ENCODE measurements around the gene YPEL2. TPM values are rescaled to one million over a fixed set of nuclear protein-coding genes. Genes with fewer than 3 reads are reported as not detected.
"Not testable (repeated sequence)": the region's sequence is repeated elsewhere in the genome, so short reads cannot be mapped to it uniquely, and the experiment has no call there.

Gene YPEL2, protein sequence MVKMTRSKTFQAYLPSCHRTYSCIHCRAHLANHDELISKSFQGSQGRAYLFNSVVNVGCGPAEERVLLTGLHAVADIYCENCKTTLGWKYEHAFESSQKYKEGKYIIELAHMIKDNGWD
- total RNA-seq (2014; rRNA removed; shearing (Covaris generic)): 1.5 and 1.9 TPM in 2 replicates

DNA sequence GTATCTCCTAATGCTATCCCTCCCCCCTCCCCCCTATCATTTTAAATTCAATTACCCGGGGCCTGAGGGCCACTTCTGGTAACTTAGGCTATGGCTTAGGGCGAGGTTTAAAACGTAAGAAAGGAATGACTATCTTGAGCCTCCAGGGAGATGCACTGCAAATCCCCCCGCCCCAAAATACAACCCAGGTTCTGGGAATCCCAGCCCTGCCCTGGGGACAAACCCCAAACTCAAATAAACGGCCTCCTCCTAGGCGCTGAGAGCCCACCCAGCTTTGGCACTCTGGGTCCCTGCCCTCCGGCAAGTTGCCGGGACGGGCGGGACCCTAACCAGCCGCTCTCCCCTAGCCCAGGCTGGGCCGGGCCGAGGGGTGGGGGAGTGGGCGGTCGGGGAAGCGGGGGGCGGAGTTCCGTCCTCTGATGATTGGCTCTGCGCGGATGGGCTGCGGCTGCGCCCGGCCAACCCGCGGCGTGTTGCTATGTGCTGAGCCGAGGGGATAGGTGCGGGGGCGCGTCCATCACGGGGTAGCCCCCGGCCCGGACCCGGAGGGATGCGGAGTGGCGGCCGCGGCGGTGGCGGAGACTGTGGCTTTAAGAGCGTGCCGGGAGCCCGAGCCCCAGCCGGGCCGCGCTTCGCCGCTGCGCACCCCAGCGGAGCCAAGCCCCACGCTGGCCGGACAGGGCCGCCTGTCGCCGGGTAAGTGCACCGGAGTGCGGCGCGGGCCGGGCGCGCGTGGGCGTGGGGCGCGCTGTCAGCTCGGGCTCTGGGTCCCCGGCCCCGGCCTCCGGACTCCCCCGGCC is at the start of gene YPEL2:
Gene YPEL2, plus strand, starts transcription at position 527 of the 800 bp plus-strand sequence. CDS start 21,755 bp downstream, outside the sequence.
- DNase-seq (ENCODE audit: low read depth): peak; percentile 89

DNA sequence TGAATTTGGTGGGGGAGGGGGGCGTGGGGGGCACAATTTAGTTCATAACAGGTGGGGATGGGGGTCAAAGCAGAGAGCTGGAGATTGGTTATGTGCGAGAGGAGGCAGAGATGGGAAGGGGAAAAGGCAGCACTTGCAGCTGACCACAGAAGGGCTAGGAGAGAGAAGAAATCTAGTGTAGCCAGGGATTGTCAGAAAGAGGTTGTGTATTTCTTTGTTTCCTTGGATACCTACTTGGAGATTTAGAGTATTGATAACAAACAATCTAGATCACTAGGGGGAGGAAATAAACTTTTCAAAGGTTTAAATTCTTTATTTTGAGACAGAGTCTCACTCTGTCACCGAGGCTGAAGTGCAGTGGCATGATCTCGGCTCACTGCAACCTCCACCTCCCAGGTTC is 47.1 kb upstream of the YPEL2 start:
- DNase-seq (ENCODE audit: low read depth): no peak

DNA sequence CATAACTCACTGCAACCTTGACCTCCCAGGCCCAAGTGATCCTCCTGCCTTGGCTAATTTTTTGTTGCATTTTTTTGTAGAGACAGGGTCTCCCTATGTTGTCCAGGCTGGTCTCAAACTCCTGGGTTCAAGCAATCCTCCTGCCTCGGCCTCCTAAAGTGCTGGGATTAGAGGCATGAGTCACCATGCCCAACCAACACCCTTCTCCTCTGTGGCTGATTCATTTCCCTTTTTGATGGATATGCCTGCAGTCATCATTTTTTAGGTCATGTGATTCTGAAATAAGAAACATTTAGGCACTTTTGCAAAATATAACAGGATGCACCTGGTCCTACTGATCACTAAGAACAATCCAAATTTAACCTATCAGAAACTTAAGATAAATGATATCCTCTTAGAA is 44.0 kb upstream of the YPEL2 start:
- peak; percentile 23 for DNase-seq (ENCODE audit: low read depth)

DNA sequence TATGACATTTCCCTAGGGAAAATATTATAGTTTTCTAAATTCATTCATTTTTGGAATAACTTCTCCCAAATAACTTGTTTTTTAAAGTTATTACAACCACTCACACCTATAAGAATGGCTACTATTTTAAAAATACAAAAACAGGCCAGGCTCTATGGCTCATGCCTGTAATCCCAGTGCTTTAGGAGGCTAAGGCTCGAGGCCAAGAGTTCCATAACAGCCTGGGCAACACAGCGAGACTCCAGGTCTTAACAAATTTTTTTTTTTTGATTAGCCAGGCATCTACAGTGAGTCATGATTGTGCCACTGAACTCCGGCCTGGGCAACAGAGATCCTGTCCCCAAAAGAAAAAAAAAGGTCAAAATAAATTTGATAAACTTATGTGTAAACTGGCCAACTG is 43.6 kb upstream of the YPEL2 start:
- DNase-seq (ENCODE audit: low read depth): no peak

DNA sequence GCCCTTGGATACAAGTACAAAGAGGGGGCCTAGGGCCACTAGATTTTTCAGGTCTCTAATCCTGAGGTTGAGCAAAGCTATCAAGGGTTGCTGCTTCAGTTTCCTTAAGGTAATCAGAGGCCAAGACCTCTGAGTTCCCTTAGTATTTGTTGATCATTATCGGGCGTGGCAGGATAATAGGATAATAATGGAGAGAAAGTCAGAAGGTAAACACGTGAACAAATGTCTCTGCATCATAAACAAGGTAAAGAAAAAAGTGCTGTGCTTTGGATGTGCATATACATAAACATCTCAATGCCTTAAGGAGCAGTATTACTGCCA is 41.5 kb upstream of the YPEL2 start:
- no peak for DNase-seq (ENCODE audit: low read depth)

DNA sequence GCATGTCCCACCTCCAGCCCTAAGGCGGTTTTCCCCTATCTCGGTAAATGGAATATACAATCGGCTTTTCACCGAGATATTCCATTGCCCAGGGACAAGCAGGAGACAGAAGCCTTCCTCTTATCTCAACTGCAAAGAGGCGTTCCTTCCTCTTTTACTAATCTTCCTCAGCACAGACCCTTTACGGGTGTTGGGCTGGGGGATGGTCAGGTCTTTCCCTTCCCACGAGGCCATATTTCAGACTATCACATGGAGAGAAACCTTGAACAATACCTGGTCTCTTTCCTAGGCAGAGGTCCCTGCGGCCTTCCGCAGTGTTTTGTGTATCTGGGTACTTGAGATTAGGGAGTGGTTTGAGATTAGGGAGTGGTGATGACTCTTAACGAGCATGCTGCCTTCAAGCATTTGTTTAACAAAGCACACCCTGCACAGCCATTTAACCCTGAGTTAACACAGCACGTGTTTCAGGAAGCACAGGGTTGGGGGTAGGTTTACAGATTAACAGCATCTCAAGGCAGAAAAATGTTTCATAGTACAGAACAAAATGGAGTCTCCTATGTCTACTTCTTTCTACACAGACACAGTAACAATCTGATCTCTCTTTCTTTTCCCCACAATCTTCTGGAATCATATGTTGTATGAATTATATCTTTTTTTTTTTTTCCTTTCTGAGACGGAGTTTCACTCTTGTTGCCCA is 41.0 kb upstream of the YPEL2 start:
- not testable (repeated sequence) for DNase-seq (ENCODE audit: low read depth)

DNA sequence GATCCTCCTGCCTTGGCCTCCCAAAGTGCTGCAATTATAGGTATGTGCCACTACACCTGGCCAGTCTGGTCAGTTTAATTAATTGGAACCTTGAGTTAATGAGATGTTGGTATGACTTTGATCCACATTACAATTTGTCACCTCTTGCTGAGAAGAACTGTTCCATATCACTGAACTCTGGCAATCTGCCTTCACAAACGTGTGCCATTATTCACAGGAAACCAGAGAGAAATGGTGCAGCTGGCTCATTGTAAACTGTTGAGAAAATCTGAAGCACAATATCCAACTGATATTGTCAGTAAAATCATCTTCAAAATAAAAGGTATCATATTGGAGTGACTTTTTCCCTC is 39.3 kb upstream of the YPEL2 start:
- DNase-seq (ENCODE audit: low read depth): no peak

DNA sequence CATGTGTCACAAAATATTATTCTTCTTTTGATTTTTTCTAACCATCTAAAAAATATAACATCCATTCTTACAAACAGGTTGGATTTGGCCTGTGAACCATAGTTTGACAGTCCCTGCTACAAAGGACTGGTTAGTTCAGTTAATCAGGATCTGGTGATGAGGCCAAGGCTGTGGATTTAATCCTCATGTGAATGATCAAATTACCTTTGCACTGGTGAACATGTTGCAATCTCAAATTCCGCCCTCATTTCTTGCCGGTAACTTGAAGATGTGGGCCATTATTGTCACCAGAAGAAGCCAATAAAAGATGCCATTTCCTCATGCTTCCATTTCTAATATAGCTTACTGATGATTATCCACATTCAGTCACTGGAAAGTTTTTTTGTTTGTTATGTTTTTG is 35.3 kb upstream of the YPEL2 start:
- DNase-seq (ENCODE audit: low read depth): no peak

DNA sequence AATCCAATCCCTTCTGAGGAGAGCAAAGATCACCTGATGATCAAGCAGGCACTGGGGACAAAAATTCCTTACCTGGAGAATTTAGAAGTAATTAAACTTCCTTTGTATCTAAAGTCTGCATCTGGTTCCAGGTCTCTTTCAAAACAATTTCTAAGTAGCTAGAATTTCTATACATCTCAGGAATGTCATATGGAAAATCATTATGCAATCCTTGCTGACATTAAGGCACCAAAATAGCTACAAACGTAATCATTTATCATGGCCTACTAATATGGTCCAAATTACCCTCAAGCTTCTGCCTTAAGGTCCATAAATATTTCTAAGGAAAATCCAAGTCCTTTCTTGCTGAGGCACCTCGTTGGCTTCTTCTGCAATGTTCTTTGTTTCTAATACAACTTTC is 32.9 kb upstream of the YPEL2 start:
- DNase-seq (ENCODE audit: low read depth): no peak

DNA sequence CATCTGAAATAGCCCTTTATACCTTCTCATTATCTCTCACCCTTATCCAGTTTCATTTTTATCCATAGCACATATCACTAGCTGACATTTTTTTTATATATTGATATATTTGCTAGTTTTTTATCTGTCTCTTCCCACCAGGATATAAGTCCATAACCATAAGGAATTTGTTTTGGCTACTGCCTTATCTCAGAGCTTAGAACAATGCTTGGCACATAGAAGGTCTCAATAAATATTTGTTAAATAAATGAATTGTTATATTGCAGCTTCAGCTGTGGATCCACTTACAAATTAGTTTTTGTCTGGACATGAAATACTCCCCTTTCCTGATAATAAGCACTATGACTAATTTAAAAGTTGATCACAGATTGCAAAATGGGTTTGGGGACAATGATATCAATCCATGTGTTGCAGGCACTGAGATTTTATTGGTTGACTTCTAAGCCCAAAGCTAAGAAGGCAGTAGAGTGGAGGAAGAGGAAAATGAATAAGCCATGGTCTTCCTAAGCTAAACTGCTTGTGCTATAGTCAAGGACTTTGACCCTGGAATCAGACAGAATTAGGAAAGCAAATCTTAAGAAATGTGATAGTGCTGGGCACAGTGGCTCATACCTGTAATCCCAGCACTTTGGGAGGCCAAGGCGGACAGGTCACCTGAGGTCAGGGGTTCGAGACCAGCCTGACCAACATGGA is 31.9 kb upstream of the YPEL2 start:
- no peak for DNase-seq (ENCODE audit: low read depth)

DNA sequence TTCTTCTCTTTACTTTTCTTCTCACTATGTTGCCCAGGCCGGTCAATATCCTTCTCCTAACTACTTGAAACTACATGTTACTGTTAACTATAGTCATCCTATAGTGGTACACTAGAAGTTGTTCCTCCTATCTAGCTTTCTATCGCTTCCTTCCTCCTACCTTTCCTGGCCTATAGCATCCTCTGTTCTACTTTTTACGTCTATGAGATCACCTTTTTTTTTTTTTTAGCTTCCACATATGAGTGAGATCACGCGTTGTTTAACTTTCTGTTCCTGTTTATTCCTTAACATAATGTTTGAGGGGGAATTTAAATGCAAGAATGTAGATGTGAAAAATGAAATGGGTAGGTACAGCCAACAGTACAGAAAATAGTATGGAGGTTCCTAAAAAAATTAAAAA is 30.5 kb upstream of the YPEL2 start:
- no peak for DNase-seq (ENCODE audit: low read depth)

DNA sequence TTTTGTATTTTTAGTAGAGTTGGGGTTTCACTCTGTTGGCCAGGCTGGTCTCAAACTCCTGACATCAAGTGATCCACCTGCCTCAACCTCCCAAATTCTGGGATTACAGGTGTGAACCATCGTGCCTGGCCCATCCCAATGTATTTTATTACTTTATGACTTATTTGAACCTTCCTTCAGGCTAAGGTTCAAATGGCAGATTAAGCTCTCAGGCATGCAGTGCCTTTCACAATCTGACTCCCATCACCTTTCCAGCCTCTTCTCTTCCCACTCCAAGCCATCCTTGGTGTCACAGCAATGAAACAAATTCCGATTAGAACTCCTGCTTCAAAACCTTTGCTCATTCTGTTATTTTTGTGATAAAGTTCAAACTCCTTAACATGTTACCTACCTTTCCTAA is 26.6 kb upstream of the YPEL2 start:
- no peak for DNase-seq (ENCODE audit: low read depth)

DNA sequence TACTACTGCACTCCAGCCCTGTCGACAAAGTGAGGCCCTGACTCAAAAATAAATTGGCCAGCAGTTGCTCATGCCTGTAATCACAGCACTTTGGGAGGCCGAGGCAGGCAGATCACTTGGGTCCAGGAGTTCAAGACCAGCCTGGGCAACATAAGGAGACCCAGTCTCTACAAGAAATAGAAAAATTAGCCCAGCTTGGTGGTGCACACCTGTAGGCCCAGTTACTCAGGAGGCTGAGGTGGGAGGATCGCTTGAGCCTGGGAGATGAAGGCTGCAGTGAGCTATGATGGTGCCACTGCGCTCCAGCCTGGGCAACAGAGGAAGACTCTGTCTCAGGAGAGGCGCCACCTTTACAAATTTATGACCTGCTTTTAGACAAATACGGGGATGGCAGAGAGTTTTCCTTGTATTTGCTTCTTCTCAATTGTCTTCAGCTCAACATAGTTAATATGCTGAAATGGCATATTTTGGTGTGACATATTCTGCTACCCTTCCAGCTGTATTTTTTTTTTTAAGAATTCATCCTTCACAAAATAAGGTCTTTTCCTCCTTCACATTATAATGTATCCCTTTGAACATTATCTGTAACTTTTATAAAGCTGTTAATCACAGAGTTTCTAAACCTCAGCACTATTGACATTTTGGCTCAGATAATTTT is 21.1 kb upstream of the YPEL2 start:
- no peak for DNase-seq (ENCODE audit: low read depth)

DNA sequence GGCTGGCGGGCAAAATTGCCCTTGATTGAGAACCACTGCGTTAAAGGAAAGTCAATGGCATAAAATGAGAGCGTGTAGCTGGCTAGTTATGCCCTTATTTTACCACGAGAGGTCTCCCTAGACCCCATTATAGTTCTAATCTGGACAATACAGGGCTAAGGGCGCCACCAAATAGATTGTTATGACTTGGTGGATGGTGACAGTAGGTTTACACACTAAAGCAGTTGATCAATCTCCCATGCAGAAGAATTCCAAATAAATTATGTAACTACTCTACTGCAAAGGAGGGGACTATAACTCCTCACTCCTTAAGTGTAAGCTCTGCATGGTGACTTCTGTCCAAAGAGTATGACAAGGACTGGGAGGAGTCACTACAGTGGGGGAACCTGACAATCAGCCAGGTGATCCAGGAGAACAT is 20.4 kb upstream of the YPEL2 start:
- DNase-seq (ENCODE audit: low read depth): peak; percentile 55

DNA sequence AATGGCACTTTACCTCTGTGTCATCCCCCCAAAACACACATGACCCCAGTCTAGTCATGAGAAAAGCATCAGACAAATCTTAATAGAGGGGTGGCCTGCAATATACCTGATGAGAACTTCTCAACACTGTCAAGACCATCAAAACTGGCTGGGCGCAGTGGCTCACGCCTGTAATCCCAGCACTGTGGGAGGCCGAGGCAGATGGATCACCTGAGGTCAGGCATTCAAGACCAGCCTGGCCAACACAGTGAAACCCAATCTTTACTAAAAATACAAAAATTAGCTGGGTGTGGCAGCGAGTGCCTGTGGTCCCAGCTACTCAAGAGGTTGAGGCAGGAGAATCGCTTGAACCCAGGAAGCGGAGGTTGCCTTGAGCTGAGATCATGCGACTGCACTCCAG is 19.9 kb upstream of the YPEL2 start:
- DNase-seq (ENCODE audit: low read depth): not testable (repeated sequence)

DNA sequence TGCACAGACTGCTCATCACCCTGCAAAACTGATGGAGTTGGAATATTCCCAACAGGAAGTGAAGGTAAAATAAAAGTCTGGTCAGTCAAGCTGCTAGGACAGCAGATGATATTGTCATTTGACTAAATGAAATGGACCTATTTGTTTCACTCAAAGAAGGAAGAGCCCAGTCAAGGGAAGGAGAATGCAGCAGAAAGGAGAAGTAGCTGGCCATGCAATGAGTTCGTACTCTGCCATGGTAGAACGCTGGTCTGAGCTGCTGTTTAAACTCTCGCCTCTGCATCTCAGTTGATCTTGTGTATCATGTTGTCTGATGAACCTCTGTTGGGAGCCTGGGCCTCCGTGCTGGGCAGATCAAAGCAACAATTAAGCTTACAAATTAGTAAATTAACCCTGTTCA is 15.6 kb upstream of the YPEL2 start:
- no peak for DNase-seq (ENCODE audit: low read depth)

DNA sequence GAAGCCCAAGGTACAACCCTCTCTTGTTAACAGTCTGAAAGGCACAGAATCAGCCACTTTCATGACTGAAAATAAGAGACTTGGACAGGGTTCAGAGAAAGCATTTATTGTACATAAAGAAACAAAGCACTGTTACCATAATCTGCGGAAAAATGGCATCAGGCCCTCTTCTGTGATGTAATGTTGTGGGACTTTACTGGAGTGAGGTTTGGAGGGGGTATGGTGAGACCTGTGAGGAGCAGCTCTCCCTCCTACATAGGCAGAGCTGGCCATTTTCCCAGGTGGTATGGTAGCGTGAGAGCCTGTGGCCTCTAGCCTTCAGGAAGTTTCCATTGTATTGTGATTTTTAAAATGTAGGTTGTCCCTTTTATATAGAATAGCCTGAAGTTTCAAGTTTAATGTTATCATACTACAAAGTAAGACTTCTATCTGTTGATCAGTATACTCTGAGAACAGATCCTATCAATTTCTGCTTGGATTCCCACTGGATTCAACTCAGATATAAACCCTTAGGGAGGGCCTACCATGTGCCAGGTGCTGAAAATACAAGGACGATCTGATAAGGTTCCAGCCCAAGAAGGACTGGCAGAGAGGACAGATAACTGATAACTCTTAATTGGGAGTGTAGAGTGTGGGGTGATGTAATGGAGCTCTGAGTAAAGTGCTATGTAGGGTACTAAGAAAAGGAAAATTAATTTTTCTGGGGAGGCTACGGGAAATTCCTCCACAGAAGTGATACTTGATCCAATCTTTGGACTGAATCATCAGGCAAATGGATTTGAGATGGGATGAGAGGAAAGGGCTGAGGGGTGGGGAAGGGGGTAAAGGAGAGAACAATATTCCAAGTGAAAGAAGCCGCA is 4.1 kb upstream of the YPEL2 start:
- DNase-seq (ENCODE audit: low read depth): no peak

DNA sequence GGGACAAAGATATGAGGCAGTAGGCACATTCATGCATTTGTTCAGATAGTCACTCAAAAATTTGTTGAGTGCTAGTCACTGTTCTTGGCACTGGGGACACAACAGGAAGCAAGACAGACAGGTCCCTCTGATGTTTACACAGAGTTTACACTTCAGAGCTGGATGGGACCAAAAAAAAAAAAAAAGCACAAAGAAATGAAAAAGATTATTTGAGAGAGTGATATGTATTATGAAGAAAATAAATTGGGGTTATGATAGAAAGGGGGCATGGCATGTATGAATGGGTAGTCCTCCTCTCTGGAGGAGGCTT is 3.5 kb upstream of the YPEL2 start:
- peak; percentile 16 for DNase-seq (ENCODE audit: low read depth)

DNA sequence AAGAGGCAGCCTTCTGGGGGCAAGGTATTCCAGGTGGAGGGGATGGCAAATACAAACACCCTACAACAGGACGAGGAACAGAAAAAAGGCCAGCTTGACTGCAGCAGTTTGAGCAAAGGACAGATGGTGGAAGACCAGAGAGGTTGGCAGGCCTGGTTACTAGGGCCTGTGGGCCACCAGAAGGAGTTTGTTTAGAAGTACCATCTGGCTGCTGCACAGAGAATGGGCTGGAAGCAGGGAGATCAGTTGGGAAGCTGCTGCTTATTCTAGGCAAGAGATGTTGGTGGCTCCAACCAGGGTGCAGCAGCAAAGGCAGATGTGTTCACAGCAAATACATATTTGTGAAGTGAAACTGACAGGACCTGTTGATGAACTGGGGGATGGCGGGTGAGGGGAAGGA is 2.9 kb upstream of the YPEL2 start:
- no peak for DNase-seq (ENCODE audit: low read depth)

DNA sequence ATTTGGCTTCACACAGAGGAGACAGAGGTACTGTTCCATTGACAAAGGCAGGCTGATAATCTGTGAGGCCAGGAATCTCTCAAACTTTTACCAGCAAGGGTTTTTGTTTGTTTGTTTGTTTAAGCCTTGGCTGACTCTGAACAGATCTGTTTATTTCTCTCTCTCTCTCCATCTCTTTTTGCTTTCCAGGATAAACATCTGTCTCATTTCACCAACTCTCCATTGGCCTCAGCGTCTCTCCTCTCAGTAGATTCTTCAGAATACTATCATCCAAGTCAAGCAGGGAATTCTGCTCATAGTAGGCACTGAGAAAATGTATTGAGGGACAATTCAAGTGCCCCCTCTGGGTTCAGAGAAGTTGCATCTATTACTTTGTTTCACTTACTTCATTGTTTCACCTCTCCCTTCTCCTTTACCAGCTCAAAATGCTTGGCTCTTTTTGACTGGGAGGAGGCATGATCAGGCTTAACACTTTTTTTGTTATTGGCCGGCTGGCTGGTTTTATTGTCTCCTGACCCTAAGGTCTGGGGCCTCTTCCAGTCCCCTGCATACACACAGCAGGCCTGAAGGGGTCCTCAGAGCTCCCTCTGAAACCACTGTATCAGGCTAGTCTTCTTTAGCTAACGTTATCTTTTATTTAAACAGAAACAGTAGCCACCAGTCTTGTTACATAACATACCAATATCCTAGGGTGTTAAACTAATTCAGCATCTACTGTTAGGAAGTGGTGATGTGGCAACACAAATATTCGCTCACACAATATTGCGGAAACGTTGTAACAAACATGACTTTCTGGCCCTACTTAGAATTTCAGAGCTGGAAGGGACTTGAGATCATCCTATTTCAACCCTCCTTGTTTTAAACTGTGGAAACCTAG is 2.0 kb upstream of the YPEL2 start:
- peak; percentile 63 for DNase-seq (ENCODE audit: low read depth)

Measured in RPMI7951 (cell line).